Nucleus accumbens (tissue), 56 donors: Measurements from ENCODE around the gene CADM2.
A peak's percentile ranks its signal among the peaks of the same experiment; 100 is the strongest.

Experiments used
- DNase-seq, 56 donors: peaks; one replicate each; lab custom pipeline; 2025; lab: John Stamatoyannopoulos, UW

CADM2 gene

DNA sequence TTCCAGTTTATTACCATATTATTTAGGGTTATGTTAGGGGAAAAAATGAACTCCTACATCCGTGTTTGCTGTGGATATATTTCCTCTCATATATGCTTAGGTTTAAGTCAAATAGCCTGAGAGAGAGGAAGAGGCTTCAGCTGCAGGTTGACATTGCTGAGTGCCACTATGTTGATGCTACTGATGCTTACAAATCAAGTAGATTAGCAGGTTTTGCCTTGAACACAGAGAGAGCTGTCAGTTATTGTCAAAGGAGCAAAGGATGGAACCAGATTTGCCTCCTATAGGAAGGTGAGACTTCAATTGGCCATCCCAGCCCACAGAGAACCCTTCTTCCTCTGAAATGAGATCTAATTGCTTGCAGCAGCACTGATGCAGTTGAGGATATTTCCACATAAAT, 339.2 kb downstream of the CADM2 start:
- DNase-seq = no peak

GRCh38 chr3:85303156-85303555, 344.4 kb downstream of the CADM2 start:
- peak in 11 of 56 donors; percentile 1 to 54 (median 22) for DNase-seq

GRCh38 chr3:85304360-85304964, 345.7 kb downstream of the CADM2 start:
- no peak for DNase-seq

- no peak for DNase-seq
Measured at GRCh38 chr3:85312331-85312730, 353.5 kb downstream of the CADM2 start.

- DNase-seq = no peak
Measured at GRCh38 chr3:85313380-85313779, 354.6 kb downstream of the CADM2 start.

DNA sequence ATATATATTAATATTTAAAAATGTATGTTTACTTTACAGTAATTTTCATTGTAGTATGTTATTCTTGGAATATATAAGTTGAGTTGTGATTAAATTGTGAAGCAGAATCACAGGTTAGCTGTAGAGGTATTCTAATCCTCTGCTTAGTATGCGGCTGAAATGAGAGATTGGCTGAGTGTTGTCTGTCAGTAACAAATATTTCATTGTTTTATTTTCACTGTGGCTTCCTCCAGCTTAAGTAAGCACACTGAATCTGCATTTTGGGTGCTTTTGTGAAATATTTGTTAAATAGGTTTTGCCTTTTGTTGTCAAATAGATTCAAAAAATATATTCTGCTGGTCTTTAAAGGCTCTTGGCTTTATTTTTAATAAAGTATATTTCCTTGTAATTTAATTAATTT, 357.5 kb downstream of the CADM2 start:
- no peak for DNase-seq

DNA sequence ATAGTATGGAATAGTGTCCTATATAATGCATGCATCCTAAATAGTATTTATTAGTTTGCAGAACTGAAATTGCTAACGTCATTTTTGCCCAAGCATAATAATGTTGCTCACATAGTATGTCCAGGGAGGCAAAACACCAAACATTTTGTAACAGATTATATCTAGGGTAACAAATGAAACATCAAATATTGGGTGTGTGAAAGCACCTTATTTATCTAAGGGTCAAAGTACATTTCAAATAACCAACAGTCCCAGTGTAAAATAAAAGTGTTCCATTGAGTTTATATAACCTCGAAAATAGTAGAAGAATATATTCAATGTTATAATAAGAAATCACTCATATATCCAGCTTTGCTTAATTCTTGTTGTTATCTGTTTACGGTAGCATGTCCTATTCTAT, 363.1 kb downstream of the CADM2 start:
- no peak for DNase-seq

DNA sequence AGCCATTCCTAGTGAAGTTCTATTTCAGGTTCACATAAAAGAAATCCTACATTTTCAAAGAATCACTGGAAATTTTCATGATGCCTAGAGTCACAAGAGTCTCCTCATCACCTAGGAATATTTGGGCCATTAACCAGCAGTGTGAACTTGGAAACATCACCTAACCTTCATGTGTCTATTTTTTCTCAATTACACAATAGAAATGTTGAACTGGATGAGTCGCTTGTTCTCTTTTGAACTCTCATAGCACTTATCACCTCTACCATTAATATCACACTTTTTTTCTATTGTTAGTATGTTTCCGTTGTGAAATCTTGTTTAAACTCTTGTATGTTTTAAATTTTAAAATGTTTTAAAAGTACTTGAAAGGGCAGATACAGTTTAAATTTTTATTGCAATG, 371.3 kb downstream of the CADM2 start:
- no peak for DNase-seq

GRCh38 chr3:85337895-85338294, 379.1 kb downstream of the CADM2 start:
- no peak for DNase-seq

GRCh38 chr3:85342915-85343314, 384.1 kb downstream of the CADM2 start:
- DNase-seq = peak in 24 of 56 donors; percentile 2 to 55 (median 22)

DNA sequence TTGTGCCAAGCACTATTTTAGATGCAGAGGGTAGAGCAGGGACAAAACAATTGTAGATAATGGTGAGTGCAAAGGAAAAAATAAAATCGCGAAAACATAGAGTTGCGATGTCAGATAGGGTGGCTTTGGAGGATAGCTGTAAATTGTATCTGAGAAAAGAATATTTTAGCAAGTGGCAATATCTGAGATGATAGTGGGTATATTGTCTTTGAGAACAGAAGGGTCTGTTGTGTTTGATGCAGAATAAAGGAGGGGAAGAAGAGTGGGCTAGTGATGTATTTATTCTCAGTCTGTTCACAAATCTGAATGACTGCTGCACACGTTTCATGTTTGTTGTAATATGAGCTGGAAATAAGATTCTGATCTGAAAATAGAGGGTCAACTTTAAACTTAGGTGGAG, 396.8 kb downstream of the CADM2 start:
- peak in 1 of 56 donors; percentile 13 for DNase-seq

GRCh38 chr3:85360742-85361387, 402.1 kb downstream of the CADM2 start:
- DNase-seq = peak in 48 of 56 donors; percentile 1 to 84 (median 50)

DNA sequence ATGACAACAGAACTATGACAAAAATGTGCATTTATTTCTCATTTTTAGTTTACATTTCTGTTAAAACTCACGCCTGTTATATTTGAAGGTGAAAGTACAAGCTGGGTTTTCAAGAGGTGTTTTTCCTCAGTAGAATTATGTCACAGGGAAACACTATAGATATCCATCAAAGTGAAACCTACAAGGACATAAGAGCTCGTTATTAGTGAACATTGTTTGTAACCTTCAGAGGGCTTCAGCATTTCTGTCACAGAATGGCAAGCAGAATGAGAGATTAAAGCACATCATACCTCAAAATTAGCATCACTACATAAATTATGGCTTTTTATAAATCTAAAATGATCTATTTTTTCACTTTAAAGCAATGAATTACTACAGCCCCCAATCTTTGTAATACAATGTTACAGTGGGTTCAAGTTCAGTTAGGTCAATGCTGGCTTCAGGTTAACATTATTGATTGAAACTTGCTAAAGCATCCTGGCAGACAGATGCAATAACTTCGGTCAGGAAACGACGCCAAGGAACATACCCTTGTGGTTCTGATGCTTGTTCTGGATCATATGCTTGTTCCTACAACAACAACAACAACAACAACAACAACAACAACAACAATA, 405.6 kb downstream of the CADM2 start:
- DNase-seq = no peak

- no peak for DNase-seq
Measured at GRCh38 chr3:85370341-85370740, 411.6 kb downstream of the CADM2 start.

GRCh38 chr3:85376131-85376530, 417.3 kb downstream of the CADM2 start:
- DNase-seq = no peak

DNA sequence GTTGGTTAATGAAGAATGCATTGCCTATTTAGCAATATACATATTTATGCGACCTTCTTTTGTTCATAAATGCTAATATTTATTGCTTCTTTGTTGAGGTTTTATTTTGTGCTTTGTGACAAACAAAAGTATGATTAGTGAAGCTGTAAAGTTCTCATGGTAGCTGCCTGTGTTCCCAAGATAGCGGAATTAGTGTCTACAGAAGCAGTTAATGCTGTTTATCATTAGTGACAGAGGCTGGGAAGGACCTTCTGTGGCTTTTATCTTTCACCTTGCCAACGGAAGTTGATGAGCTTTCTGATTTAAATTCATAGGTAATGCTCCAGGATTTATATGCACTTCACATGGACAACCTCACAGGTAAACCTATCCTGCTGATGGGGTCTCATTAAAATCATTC, 418.3 kb downstream of the CADM2 start:
- no peak for DNase-seq

DNA sequence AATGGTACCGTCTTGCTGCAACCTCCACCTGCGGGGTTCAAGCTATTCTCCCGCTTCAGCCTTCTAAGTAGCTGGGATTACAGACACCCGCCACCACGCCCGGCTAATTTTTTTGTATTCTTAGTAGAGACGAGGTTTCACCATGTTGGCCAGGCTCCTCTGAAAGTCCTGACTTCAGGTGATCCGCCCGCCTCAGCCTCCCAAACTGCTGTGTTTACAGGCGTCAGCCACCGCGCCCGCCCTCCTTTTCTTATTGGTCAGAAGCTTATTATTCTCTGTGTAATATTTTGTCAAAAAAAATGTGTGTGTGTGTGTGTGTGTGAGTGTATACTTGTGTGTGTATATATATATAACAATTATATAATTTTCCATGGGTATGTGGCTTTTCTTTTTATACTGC, 425.6 kb downstream of the CADM2 start:
- DNase-seq = no peak

DNA sequence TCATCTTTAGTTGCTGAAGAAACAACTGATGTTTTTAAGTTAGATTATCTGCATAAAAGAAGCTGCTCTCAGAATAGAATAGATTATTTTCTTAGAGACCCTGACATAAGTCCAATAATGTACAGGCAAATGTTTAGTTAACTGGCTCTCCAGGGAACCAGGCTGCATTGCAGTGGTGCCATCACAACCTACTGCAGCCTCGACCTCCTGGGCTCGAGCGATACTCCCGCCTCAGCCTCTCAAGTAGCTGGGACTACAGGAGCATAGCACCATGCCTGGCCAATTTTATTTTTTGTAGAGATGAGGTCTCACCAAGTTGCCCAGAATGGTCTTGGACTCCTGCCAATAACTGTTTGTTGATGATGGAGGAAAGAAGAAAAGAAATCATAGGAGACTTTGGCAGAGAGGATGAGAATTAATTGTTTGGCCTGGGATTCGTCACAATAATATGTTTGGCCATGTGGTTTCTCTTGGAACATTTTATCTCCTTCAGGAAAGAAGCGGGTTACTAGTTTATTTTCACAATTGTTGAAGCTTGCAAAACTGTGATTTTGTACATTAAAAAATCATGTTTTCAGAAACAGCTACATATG, 429.2 kb downstream of the CADM2 start:
- DNase-seq = no peak

GRCh38 chr3:85394424-85394823, 435.6 kb downstream of the CADM2 start:
- DNase-seq = no peak

GRCh38 chr3:85397434-85397833, 438.6 kb downstream of the CADM2 start:
- no peak for DNase-seq

- DNase-seq = no peak
Measured at GRCh38 chr3:85426121-85426520, 467.3 kb downstream of the CADM2 start.

GRCh38 chr3:85427467-85427866, 468.7 kb downstream of the CADM2 start:
- DNase-seq = no peak
